M059J (cell line): ENCODE results near the gene PBX2. TPM values are rescaled to one million over a fixed set of nuclear protein-coding genes. Genes with fewer than 3 reads are reported as not detected.
A peak's percentile ranks its signal among the peaks of the same experiment; 100 is the strongest.

ENCODE experiments used
- DNase-seq: peaks from one replicate; pipeline ENCODE4 v3.0.0-alpha.2; 2012; ENCODE audit warnings: low read depth
- total RNA-seq: library from RNA; depleted of rRNA; stranded (reverse); fragments of >200 nt; shearing (Covaris generic); gene quantifications from 2 replicates; pipeline ENCODE4 v1.2.3, GENCODE V29; 2014

The PBX2 gene
- total RNA-seq, 1 experiment from 2014 or later = 29.8 TPM

DNA sequence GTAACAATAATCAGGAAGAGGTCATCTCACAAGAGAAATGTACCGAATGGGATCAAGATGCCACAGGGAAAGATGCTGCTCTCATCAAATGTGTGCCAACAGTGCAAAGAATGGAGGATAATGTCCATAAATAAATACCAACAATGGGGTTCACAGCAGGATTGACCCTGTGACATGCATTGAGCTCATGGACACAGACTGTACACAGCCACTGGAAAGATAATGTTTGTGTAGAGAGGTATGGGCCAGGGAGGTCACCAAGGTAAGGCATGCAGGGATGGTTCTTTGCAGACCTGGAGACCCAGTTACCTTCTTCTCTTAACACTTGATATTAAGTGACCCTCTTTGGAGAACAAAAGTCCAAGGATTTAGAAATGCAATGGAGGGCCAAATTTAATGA, 15.6 kb downstream of the PBX2 start:
- no peak for DNase-seq

DNA sequence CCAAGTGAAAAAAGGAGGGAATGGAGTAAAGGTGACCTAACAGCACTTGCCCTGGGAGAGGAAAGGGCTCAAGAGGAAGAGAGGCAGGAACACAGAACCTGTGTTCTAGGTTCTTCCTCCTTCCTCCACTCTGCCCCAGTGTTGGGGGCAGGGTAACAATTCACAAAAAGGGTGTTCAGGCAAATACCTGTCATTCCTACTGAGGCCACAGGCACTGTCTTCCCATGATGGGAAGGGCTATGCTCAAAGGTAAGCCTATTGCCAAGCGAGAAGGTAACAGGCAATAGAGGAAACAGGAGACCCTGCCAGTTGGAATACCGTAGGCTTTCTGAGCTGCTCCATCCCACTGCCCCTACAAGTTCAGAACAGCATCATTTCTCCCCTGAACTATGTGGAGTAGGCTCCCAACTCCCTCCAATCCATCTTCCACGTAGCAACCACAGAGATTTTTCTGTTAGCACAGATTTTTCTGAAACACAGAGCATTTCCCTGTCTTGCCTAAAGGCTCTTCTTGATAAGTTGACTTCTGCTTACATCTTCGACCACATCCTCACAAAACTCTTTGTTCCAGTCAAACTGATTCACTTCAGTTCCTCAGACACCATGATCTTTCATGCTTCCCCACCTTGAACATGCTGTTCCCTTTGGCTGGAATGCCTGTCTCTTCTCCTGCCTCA, 16.8 kb downstream of the PBX2 start:
- no peak for DNase-seq

DNA sequence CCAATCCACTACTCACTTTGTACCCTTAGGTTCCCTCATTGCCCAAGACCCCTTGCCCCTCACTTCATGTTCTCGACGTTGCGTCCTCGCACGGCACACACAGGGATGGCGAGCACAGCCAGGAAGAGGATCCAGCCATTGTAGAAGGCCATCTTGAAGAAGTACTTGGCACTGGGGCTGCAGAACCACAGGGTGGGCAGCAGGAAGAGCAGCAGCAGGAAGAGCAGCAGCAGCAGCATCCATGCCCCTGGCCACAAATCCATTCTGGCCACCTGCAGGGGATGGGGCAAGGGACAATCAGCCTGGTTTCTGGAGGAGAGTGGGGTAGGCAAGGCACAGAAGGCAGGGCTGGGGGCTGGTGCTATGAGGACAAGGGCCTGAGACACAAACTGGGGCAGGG, 18.8 kb downstream of the PBX2 start:
- no peak for DNase-seq

DNA sequence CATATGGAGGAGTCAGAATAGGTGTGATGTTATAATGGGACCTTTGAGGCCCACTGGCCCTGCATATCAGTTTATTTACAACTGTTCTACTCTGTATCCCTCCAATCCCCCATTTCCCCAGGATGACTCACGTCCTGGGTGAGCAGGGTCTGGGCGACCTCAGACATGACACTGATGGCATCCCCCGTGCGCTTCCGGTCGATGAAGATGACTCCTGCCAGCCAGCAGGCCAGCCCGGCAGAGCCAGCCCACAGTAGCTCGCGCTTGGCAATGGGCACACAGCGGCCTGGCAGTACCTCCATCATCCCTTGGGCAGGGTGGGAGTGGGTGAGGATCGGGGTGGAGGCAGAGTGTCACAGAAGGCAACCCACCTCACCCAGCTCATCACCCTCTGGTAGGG, 19.7 kb downstream of the PBX2 start:
- no peak for DNase-seq

DNA sequence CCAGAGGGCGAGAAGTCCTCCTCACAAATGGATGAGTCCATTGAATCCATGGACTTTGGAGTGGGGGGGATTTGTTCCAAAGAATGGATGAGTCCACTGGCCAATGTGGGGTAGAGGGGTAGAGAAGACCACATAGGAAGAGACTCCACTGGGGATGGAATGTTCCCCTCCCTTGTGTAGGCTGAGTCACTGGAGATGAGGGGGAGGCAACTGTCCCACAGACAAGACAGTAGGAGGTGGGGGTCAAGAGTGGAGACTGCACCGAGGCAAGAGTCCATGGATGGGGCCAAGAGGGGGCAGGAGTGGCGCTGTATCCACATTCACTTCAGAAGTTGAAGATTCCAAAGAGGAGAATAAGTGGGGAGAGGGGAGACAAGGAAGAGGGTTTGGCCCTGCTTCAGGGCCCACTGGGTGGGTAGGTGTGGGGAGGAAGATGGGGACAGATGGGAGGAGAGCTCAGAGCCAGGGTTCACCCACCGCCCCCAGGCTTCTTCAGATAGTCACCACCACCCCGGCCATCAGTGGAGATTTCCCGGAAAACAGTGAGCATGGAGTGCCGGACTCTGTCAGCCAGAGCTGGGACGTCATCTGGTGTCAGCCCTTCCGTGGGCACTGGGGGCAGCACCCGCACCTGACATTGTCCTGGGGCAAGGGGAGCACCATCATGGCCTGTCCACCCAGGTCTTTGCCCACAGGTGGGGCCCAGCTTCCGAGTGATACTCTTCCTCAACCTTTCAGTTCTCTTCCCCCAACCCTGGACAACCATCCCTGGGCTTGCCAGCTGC, 21.0 kb downstream of the PBX2 start:
- no peak for DNase-seq

DNA sequence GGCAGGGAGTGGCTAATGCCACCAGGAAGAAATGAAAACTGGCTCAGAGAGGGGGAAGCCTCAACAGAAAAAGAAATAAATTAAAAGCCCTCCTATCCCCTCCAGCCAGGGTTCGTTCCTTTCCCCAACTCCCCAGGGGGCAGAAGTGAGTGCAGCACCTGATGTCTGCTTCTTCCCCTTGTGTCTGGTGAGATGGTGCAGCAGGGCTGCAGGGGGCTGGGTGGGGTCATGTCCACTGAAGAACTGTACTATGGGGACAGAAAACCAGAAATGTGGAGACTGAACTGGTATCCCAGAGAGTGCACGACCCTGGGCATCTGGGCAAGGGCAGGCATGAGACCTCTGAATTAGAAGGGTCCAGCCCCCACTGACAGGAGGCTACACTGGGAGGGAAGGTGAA, 21.7 kb downstream of the PBX2 start:
- DNase-seq = no peak

DNA sequence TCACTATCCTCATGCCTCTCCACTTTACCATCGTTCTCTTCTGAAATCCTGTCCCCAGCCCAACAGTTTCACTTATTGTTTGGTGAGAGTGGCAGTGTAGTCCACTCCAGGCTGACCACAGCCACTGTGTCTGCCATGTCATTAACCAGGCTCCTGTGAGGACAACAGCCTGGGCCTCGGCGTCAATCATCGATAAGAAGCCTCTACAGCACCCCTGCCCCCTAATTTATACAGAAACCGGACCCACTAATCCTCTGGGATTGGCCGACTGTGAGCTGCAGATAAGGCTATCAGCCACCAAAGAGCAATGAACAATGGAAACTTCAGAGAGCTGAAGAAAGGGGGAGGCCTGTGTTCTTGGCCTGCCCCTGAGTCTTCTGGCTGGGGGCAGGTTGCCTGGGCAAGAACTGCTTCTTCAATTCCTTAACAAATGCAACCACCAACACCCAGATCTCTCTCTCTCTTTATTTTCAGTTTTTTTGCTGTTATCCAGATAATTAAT, 22.2 kb downstream of the PBX2 start:
- DNase-seq = no peak

DNA sequence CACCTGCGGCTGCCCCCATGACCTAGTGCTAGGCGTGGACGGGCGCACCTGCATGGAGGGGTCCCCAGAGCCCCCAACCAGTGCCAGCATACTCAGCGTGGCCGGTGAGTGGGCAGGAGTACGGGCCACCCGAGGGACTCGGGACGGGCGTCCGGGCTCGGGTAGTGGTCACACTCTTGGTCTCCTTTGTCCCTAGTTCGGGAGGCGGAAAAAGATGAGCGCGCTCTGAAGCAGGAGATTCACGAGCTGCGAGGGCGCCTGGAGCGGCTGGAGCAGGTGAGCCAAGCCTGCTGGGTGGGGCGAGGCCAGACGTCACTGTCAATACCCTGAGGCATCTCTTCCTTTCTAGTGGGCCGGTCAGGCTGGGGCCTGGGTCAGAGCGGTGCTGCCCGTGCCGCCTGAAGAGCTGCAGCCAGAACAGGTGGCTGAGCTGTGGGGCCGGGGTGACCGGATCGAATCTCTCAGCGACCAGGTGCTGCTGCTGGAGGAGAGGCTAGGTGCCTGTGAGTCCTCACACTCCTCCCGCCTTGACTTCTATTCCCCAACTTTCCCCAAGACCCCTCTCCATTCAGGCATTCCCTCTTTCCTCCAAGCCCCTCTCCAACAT, 22.7 kb downstream of the PBX2 start:
- DNase-seq = no peak

DNA sequence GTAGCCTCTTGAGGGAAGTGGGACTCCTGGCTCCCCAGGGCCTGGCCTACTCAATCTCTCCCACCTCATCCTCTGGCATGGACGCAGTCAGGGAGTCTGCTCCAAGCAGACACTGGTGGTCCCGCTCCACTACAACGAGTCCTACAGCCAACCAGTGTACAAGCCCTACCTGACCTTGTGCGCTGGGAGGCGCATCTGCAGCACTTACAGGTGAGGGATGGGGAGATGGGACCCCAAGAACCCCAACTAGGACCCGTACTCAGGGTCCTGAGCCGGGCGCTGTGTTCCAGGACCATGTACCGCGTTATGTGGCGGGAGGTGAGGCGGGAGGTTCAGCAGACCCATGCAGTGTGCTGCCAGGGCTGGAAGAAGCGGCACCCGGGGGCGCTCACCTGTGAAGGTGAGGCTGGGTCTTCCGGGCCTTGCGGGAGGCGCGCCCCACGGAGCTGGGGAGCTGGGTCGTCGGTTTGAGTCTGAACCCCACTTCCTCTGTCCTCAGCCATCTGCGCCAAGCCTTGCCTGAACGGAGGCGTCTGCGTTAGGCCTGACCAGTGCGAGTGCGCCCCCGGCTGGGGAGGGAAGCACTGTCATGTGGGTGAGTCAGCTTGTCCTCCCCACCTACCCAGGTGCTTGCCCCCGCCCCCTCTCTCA, 23.5 kb downstream of the PBX2 start:
- DNase-seq = no peak

DNA sequence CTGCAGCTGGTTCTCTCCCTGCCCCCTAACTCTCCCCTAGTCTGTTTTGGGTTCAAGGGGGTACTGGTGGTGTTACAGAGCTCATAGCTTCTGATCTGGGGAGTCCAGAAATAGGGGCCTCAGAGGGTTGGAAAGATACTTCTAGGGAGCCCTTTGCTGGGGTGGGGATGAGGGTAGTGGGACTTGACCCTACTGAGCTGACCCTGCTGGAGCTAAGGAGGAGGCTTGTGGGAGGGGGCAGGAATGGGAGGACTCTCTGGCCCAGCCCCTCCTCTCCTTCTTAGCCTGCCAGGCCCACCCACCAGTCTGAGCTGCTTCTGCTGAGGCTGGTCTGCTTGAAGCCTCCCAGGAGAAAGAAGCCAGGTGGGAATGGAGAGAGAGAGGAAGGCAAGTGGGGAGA, 25.7 kb downstream of the PBX2 start, which contains the start of gene EGFL8:
EGFL8 (plus strand) TSS at position 301 of the 400 bp plus-strand sequence. CDS start 1,571 bp downstream, outside the sequence.
- DNase-seq = no peak

DNA sequence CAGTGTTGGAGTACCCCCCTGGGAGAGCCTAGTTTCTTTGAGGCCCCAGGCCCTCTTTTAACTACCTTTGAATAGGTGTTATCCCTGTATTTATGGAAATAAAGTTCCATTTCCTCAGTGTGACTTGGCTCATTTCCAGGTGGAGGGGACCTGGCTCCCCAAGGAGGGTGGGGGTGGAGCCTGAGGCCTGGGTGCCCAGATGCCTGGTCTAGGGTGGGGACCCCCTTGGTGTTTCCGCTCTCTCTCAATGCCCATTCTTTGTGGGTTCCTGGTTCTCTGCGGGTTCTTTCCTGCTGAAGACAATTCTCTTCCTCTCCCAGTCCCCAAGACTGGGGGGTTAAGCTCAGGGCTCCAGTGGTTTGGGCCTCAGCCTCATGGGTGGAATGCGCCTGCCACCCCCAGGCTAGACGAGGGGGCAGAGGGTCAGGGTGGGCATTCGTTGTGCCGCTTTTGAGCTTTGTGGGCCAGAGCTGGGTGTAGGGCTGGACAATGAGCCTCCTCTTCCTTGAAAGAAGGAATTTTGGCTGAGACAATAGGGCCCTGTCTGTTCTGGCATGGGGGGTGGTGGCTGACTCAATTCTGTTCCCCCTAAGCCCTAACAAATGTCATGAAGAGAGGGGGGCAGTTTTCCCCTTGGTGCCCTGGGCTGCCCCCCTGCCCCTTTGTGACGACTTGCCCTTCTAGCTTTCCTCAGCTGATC, 26.3 kb downstream of the PBX2 start:
- DNase-seq = no peak

DNA sequence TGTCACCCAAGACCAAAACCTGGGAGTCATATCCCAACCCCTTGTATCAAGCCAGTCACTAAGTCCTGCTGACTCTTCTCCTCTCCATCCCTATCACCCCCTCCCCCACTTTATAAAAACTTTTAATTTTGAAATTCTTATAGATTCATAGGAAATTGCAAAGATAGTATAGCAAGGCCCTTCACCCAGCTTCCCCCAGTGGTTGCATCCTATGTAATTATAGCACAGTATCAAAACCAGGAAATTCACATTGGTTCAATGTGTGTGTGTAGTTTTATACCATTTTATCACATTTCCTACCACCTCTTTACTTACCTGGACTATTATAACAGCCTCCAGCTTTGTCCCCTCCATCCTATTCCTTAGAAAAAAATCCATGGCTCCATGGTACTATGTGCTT, 31.9 kb downstream of the PBX2 start:
- DNase-seq = no peak

DNA sequence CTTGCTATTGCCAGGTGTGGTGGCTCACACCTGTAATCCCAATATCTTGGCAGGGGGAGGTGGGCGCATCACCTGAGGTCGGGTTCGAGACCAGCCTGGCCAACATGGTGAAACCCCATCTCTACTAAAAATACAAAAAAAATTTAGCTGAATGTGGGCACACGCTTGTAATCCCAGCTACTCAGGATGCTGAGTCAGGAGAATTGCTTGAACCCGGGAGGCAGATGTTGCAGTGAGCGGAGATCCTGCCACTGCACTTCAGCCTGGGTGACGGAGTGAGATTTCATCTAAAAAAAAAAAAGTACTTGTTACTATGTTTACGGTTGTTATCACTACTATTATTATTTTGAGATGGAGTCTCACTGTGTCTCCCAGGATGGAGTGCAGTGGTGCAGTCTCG, 33.1 kb downstream of the PBX2 start:
- DNase-seq = no peak

DNA sequence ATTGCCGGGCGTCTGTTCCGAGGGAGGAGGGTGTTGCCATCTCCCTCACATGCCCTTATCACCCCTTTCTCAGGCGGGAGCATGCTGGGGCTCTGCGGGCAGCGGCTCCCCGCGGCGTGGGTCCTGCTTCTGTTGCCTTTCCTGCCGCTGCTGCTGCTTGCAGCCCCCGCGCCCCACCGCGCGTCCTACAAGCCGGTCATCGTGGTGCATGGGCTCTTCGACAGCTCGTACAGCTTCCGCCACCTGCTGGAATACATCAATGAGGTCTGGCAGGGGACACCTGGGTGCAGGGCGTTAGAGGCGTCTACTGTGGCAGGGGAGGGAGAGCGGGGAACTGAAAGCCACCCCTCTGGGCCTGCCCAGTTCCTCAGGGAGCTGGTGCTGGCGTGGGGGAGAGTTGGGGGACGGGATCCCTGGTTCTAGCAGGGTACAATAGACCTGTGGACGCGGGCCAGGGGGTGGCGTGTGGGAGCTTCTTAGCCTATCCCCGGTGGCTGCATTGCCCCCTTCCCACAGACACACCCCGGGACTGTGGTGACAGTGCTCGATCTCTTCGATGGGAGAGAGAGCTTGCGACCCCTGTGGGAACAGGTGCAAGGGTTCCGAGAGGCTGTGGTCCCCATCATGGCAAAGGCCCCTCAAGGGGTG, 35.4 kb downstream of the PBX2 start:
- peak; percentile 78 for DNase-seq

DNA sequence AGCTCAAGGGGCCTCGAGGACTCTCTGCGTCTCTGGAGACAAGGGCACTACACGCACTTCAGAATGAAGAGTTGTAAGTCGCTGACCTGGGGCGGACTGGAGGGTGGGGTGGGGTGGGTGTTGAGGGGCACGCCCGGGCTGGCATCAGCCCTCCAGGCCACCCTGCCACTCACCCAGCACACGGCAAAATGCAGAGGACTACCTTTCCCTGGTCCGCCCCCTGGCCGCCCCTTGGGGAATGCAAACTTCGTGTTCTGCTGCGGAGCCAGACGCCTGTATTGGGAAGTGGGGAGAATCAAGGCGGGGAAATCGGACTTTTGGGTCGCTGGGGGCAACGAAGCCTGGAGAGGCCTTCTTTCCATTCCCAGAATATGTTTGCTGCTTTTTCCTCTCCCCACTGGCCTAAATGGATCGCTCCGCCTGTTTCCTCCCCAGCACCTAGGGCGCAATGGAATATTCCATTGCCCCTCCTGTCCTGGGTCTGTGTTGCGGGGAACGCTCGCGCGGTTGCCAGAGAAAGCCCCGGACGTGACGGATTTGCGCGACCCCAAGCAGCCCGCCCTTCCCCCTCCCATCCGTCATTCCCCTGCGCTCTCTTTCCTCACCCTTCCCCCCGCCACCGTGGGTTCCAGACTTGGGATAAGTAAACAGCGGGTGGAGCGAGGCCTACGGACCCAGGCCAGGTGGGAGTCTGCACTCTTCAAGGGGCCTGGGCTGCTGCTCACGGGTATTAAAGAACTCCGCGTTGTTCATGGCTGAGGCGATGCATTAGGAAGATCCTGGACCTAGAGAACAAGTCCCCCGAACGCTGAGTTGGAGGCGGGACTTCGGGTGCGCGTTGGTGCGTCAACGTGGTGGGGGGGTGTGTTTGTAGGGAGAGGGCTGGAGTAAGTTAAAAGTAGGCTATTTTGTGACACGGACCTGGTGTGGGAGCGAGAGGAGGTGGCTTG, 36.2 kb downstream of the PBX2 start, which contains the start of gene PPT2:
PPT2 (plus strand) TSS at position 578 of the 950 bp plus-strand sequence. CDS start 454 bp downstream, outside the sequence.
- peak; percentile 87 for DNase-seq

DNA sequence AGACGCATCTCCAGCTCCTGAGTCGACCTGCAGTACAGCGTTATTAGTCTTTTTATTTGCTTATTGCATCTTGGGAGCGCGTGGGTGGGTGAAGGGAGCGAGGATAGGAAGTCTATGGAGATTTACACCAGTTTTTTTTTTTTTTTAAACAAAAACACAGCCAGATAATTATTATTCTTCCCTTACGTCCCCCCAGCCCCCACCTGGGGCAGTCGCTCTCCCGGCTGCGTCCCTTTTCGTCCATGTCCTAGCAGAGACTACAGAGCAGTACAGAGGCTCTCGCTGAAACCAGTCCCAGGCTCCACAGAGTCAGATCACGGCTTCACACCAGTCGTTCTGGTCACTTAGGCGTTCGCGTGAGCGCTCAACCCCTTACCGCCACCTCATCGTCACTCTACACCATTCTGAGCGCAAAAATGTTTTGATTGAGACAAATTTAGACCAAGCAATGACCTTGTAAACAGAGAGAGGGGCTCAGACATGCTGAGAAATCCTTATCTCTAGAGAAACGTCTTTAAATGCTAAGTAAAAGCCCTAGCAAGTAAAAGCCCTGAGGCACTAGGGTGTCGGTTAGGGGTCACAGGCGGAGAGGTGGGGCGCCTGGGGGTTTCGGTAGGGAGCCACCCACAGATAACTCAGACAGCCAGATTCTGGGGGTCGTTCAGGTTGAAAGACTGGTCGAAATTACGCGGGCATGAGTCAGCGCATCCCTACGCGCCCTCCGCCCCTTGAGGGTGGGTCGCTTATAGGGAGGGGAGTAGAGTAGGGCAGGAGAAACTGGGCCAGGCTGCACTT, 37.0 kb downstream of the PBX2 start:
- no peak for DNase-seq

DNA sequence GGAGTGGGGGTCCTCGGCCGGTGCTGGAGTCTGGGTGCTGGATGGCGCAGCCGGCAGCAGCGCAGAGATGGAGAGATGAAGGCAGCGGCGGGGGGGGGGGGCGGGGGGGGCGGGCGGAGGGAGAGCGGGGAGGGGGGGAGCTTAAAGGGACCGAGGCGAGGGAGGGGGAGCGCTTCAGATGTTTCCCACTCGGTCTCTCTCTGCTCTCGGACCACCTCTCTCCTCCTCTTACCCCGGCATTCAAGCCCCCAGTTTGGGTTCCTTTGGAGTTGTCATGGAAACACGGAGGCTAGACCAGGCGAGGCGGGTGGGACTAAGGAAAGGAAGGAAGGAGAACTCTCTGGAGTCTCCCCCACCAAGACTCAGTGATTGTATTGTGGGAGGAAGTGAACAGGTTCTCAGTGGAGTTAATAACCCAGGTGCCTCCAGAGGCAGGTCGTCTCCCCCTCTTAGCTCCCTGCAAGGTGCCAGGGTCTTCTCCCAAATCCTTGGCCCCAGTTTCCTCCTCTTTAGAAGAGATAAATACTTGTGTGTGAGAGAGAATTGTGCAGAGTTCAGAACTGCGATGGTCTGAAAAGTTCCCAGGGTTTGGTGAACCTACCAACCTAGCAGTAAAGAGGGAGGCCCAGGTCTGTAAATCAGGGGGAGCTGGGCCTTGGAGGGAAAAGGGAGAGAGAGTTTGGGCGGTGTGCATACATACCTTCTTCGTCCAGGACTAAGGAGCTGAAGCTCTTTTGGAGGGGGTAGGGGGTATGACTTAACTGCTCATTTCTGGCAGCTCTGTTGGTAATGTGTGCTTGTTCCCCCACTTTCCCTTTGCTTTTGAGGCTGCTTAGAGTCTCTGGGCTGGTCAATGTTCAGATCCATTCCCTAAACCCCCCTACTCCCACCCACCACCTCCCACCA, 37.9 kb downstream of the PBX2 start, which contains the start of gene PRRT1:
PRRT1 (minus strand) TSS at position 77 of the 906 bp plus-strand sequence. CDS start 112 bp downstream, outside the sequence.
- DNase-seq = no peak
